Activated CD8-positive, alpha-beta T cell treated with anti-CD3 and anti-CD28 coated beads for 36 hours (primary cell): Measurements from ENCODE around the gene USP37. TPM values are rescaled to one million over a fixed set of nuclear protein-coding genes. Genes with fewer than 3 reads are reported as not detected.

Source experiments
- ATAC-seq: fragments of 200-7000 bp; cut with Tn5 transposase; one replicate; pipeline ENCODE4 v1.10.0; 2021; ENCODE audit warnings: mild to moderate bottlenecking, moderate library complexity
- CTCF ChIA-PET: fragments of 350-600 bp; sonication (Branson Sonifier 250); formaldehyde crosslinking; loops from one replicate; lab custom pipeline; 2021; ENCODE audit warnings: antibody characterized with exemption; lab: Charles Lee
- POLR2A ChIA-PET: fragments of 350-600 bp; sonication (Branson Sonifier 250); formaldehyde crosslinking; loops from one replicate; lab custom pipeline; 2021; ENCODE audit warnings: antibody characterized with exemption; lab: Charles Lee
- DNase-seq: peaks from one replicate; pipeline ENCODE4 v3.0.0-alpha.2; 2020
- H3K27ac Mint-ChIP-seq: one replicate; pipeline ENCODE4 v1.8.0; 2021; ENCODE audit warnings: mild to moderate bottlenecking, mixed read lengths
- H3K27me3 Mint-ChIP-seq: one replicate; pipeline ENCODE4 v1.8.0; 2021; ENCODE audit warnings: mixed read lengths
- H3K36me3 Mint-ChIP-seq: one replicate; pipeline ENCODE4 v1.8.0; 2021; ENCODE audit warnings: low read depth, mixed read lengths
- H3K4me1 Mint-ChIP-seq: one replicate; pipeline ENCODE4 v1.8.0; 2021; ENCODE audit warnings: low read depth, mixed read lengths
- H3K4me3 Mint-ChIP-seq: one replicate; pipeline ENCODE4 v1.8.0; 2021; ENCODE audit warnings: mild to moderate bottlenecking, moderate library complexity, mixed read lengths
- H3K9me3 Mint-ChIP-seq: one replicate; pipeline ENCODE4 v1.8.0; 2021; ENCODE audit warnings: mixed read lengths
- CTCF ChIP-seq: fragments of 200-600 bp; IDR thresholded peaks from one replicate; pipeline ENCODE4 v1.8.0; 2022; ENCODE audit warnings: antibody characterized with exemption, mild to moderate bottlenecking
- intact Hi-C: fragments of 100-400 bp; cut with micrococcal nuclease; formaldehyde crosslinking; loops from one replicate; pipeline ENCODE4 v1.10.0; 2022
- total RNA-seq, 2 experiments: library from RNA; stranded (reverse); gene quantifications; one replicate each; pipeline ENCODE4 v1.2.3, GENCODE V29; 2021

Gene USP37
- total RNA-seq, 2 experiments from 2014 or later: 51.7 to 53.2 TPM

- intact Hi-C loops: loop anchor here (10.0 kb wide), 1 partner anchor 60 kb away; no protein-coding TSS in a partner anchor
- ATAC-seq: no peak
- Mint-ChIP-seq H3K4me1 (peaks cover 44% of the 10 kb centered on the region), H3K27me3 (peaks cover 6% of the 10 kb centered on the region), H3K27ac (peak overlapping the region; percentile 2), H3K4me3 (no peak overlapping the region), H3K9me3 (no peaks in the 10 kb centered on the region), H3K36me3 (peaks cover 26% of the 10 kb centered on the region)
- POLR2A ChIA-PET: interaction anchor here (1.1 to 3.1 kb wide), 3 partner anchors 8 to 134 kb away, joined by 3 to 21 read pairs (median 5); partner anchors contain the start of genes AAMP and PNKD
- TF ChIP-seq CTCF: no peak
- CTCF ChIA-PET: interaction anchor here (1.1 to 1.5 kb wide), 3 partner anchors 9 to 132 kb away, joined by 3 to 5 read pairs (median 3); no protein-coding TSS in a partner anchor
- no peak for DNase-seq
Measured at GRCh38 chr2:218404351-218405085, 163.6 kb downstream of the USP37 start.

GRCh38 chr2:218403810-218404209, 164.3 kb downstream of the USP37 start:
- ChIA-PET CTCF (interaction anchor here (1.1 kb wide), 1 partner anchor 8 kb away, joined by 5 read pairs; no protein-coding TSS in a partner anchor), POLR2A (interaction anchor here (1.4 kb wide), 1 partner anchor 134 kb away, joined by 5 read pairs; the partner anchor contains the start of genes AAMP and PNKD)
- H3K4me1 Mint-ChIP-seq: peaks cover 44% of the 10 kb centered on the region
- no peak for ATAC-seq
- DNase-seq: no peak
- H3K4me3 Mint-ChIP-seq: no peak overlapping the region
- peak overlapping the region; percentile 57 for H3K27ac Mint-ChIP-seq
- peaks cover 26% of the 10 kb centered on the region for H3K36me3 Mint-ChIP-seq
- H3K9me3 Mint-ChIP-seq: no peaks in the 10 kb centered on the region
- intact Hi-C loops: loop anchor here (10.0 kb wide), 1 partner anchor 61 kb away; no protein-coding TSS in a partner anchor
- TF ChIP-seq CTCF: no peak
- peaks cover 6% of the 10 kb centered on the region for H3K27me3 Mint-ChIP-seq

GRCh38 chr2:218402911-218403411, 165.2 kb downstream of the USP37 start:
- Mint-ChIP-seq H3K4me3 (no peak overlapping the region), H3K27me3 (peaks cover 4% of the 10 kb centered on the region), H3K9me3 (no peaks in the 10 kb centered on the region), H3K27ac (no peak overlapping the region), H3K36me3 (peaks cover 26% of the 10 kb centered on the region), H3K4me1 (peaks cover 40% of the 10 kb centered on the region)
- no peak for DNase-seq
- CTCF ChIA-PET: no interaction called here
- POLR2A ChIA-PET: interaction anchor here (1.3 kb wide), 1 partner anchor 256 kb away, joined by 4 read pairs; the partner anchor contains the start of genes BCS1L and ZNF142
- intact Hi-C loops: loop anchor here (10.0 kb wide), 1 partner anchor 62 kb away; no protein-coding TSS in a partner anchor
- no peak for ATAC-seq
- no peak for TF ChIP-seq CTCF

GRCh38 chr2:218402491-218402901, 165.7 kb downstream of the USP37 start:
- no peak for DNase-seq
- Mint-ChIP-seq H3K36me3 (peaks cover 26% of the 10 kb centered on the region), H3K4me1 (peaks cover 40% of the 10 kb centered on the region), H3K27ac (no peak overlapping the region), H3K27me3 (peaks cover 2% of the 10 kb centered on the region), H3K9me3 (no peaks in the 10 kb centered on the region), H3K4me3 (no peak overlapping the region)
- ATAC-seq: no peak
- POLR2A ChIA-PET: interaction anchor here (1.3 kb wide), 1 partner anchor 256 kb away, joined by 4 read pairs; the partner anchor contains the start of genes BCS1L and ZNF142
- no peak for TF ChIP-seq CTCF
- CTCF ChIA-PET: no interaction called here
- intact Hi-C loops: loop anchor here (10.0 kb wide), 1 partner anchor 62 kb away; no protein-coding TSS in a partner anchor
